ENCODE data around the gene AMELX.

GRCh38 chrX:11329021-11329420 lies 35.8 kb downstream of the AMELX start:
- TF ChIP-seq POLR2A (IDR thresholded peaks at IDR 0.05) (no peak), EP300 (IDR thresholded peaks at IDR 0.05; ENCODE audit: low read depth) (no peak)
